ENCODE measurements around the gene AIP.

DNA sequence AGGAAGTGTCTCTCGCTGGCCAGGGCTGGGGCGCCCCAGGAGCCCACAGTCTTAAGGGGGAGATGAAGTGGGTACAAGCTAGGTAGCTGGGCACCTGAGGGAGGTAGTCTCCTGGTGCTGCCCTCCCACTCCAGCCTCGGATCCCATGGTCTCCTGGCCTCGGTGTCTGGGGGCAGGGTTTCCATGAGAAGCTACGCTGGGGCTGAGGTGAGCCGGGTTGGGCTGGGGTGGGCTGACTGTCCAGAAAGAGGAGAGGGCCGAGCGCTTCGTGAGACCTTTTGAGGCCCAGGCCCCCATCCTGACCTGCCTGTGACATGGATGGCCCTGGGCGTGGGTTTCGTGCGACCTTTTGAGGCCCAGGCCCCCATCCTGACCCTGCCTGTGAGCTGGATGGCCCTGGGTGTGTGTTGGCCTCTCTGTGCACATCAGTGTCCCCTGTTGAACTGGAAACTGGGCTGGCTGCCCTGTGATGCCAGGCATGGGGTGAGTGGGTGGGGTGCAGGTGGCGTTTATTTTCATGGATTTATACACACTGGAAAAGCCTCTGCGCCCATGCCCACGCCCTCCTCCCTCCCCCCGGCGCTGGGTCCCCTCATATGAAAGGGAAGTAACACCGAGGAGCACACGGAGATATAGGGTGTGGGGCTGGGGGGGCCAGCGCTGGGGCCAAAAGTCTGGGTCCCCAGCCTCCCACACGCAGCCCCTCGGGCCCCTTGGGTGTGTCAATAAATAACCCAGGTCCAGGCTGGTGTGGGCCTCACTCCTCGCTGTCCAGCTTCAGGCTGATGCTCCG, 8.6 kb downstream of the AIP start:
- TF ChIP-seq, protein P1, sequence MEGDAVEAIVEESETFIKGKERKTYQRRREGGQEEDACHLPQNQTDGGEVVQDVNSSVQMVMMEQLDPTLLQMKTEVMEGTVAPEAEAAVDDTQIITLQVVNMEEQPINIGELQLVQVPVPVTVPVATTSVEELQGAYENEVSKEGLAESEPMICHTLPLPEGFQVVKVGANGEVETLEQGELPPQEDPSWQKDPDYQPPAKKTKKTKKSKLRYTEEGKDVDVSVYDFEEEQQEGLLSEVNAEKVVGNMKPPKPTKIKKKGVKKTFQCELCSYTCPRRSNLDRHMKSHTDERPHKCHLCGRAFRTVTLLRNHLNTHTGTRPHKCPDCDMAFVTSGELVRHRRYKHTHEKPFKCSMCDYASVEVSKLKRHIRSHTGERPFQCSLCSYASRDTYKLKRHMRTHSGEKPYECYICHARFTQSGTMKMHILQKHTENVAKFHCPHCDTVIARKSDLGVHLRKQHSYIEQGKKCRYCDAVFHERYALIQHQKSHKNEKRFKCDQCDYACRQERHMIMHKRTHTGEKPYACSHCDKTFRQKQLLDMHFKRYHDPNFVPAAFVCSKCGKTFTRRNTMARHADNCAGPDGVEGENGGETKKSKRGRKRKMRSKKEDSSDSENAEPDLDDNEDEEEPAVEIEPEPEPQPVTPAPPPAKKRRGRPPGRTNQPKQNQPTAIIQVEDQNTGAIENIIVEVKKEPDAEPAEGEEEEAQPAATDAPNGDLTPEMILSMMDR (IDR thresholded peaks at IDR 0.05; ENCODE audit: insufficient read depth, low read length) = no peak
- TF ChIP-seq POLR2AphosphoS5 (IDR thresholded peaks at IDR 0.05; ENCODE audit: low read depth) (no peak; the same call in 1 of the 2 replicates), GABPA (IDR thresholded peaks at IDR 0.05; ENCODE audit: low read depth) (no peak), SPI1 (IDR thresholded peaks at IDR 0.05; ENCODE audit: borderline replicate concordance, low read depth) (no peak)
- TF ChIP-seq, protein P2, sequence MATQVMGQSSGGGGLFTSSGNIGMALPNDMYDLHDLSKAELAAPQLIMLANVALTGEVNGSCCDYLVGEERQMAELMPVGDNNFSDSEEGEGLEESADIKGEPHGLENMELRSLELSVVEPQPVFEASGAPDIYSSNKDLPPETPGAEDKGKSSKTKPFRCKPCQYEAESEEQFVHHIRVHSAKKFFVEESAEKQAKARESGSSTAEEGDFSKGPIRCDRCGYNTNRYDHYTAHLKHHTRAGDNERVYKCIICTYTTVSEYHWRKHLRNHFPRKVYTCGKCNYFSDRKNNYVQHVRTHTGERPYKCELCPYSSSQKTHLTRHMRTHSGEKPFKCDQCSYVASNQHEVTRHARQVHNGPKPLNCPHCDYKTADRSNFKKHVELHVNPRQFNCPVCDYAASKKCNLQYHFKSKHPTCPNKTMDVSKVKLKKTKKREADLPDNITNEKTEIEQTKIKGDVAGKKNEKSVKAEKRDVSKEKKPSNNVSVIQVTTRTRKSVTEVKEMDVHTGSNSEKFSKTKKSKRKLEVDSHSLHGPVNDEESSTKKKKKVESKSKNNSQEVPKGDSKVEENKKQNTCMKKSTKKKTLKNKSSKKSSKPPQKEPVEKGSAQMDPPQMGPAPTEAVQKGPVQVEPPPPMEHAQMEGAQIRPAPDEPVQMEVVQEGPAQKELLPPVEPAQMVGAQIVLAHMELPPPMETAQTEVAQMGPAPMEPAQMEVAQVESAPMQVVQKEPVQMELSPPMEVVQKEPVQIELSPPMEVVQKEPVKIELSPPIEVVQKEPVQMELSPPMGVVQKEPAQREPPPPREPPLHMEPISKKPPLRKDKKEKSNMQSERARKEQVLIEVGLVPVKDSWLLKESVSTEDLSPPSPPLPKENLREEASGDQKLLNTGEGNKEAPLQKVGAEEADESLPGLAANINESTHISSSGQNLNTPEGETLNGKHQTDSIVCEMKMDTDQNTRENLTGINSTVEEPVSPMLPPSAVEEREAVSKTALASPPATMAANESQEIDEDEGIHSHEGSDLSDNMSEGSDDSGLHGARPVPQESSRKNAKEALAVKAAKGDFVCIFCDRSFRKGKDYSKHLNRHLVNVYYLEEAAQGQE (IDR thresholded peaks at IDR 0.05; ENCODE audit: insufficient replicate concordance, low read depth) = no peak
